Loucy (cell line): ENCODE data around the gene PUS3.

ENCODE experiments used
- H2AFZ ChIP-seq: fragments of 200-600 bp; sonication (generic); 2 replicates; pipeline ENCODE4 v1.6.0; 2016; ENCODE audit warnings: antibody characterized with exemption, mild to moderate bottlenecking, low read length, moderate library complexity
- H3F3A ChIP-seq: fragments of 200-600 bp; 2 replicates; pipeline ENCODE4 v1.6.0; 2016; ENCODE audit warnings: antibody characterized with exemption, low read depth, mild to moderate bottlenecking
- H3K27me3 ChIP-seq: fragments of 200-600 bp; sonication (generic); 2 replicates; pipeline ENCODE4 v1.6.1; 2014; ENCODE audit warnings: low read length, mild to moderate bottlenecking; ENCODE audit not compliant: insufficient read depth, poor library complexity, severe bottlenecking
- H3K36me3 ChIP-seq: fragments of 200-600 bp; sonication (generic); 2 replicates; pipeline ENCODE4 v1.6.1; 2016; ENCODE audit warnings: low read length; ENCODE audit not compliant: insufficient read depth
- H3K4me1 ChIP-seq: fragments of 200-600 bp; sonication (generic); 2 replicates; pipeline ENCODE4 v1.5.1; 2014; ENCODE audit warnings: low read length, mild to moderate bottlenecking; ENCODE audit not compliant: insufficient read depth, poor library complexity, severe bottlenecking
- H3K4me2 ChIP-seq: fragments of 200-600 bp; sonication (generic); 2 replicates; pipeline ENCODE4 v1.6.0; 2014; ENCODE audit warnings: antibody characterized with exemption, low read length, low read depth, mild to moderate bottlenecking; ENCODE audit not compliant: poor library complexity, severe bottlenecking
- H3K4me3 ChIP-seq: fragments of 200-600 bp; sonication (generic); 2 replicates; pipeline ENCODE4 v1.5.1; 2014; ENCODE audit warnings: low read length, mild to moderate bottlenecking, mixed read lengths; ENCODE audit not compliant: poor library complexity, severe bottlenecking
- H3K79me2 ChIP-seq: fragments of 200-600 bp; sonication (generic); 2 replicates; pipeline ENCODE4 v1.6.1; 2014; ENCODE audit warnings: low read length; ENCODE audit not compliant: insufficient read depth
- H3K9ac ChIP-seq: fragments of 200-600 bp; sonication (generic); 2 replicates; pipeline ENCODE4 v1.6.0; 2014; ENCODE audit warnings: mild to moderate bottlenecking, low read depth, low read length, moderate library complexity; ENCODE audit not compliant: poor library complexity, severe bottlenecking
- H3K9me2 ChIP-seq: fragments of 200-600 bp; sonication (generic); replicated peaks from 2 replicates; pipeline ENCODE4 v1.6.1; 2016; ENCODE audit warnings: low read depth, low read length, mixed read lengths
- H3K9me3 ChIP-seq: fragments of 200-600 bp; sonication (generic); 2 replicates; pipeline ENCODE4 v1.6.1; 2014; ENCODE audit warnings: mild to moderate bottlenecking, antibody characterized with exemption, low read length, low read depth; ENCODE audit not compliant: insufficient read depth
- H4K20me1 ChIP-seq: fragments of 200-600 bp; sonication (generic); 2 replicates; pipeline ENCODE4 v1.6.0; 2014; ENCODE audit warnings: antibody characterized with exemption, low read length, mild to moderate bottlenecking; ENCODE audit not compliant: insufficient read depth, poor library complexity, severe bottlenecking
- CTCF ChIP-seq: fragments of 200-600 bp; sonication (generic); conservative IDR thresholded peaks from 2 replicates; pipeline ENCODE4 v1.5.1; 2014; ENCODE audit warnings: mild to moderate bottlenecking, antibody characterized with exemption, low read length
- EZH2phosphoT487 ChIP-seq: fragments of 200-600 bp; IDR thresholded peaks from 2 replicates; pipeline ENCODE4 v1.6.1; 2018; ENCODE audit warnings: antibody characterized with exemption, mild to moderate bottlenecking, moderate library complexity, borderline replicate concordance

Gene PUS3

GRCh38 chr11:125890447-125891100, 12.4 kb downstream of the PUS3 start:
- H3K4me2 ChIP-seq = peak overlapping the region; percentile 75

GRCh38 chr11:125887373-125888324, 15.4 kb downstream of the PUS3 start, which contains the start of gene HYLS1:
HYLS1 (plus strand) TSS chr11:125887668; CDS start chr11:125899369, 11,701 bp downstream.
- no peaks in the 10 kb centered on the region for H3F3A ChIP-seq
- peaks cover 39% of the 10 kb centered on the region for H3K4me1 ChIP-seq
- H3K4me3 ChIP-seq = peak within 1 kb of the TSS; percentile 85
- peaks cover under 1% of the 10 kb centered on the region; the same call in 1 of the 2 replicates for H3K36me3 ChIP-seq
- no peaks in the 10 kb centered on the region for H3K9me2 ChIP-seq
- TF ChIP-seq CTCF (peak; percentile 35), EZH2phosphoT487 (no peak)
- peak within 1 kb of the TSS; percentile 82 for H2AFZ ChIP-seq
- peaks cover 55% of the 10 kb centered on the region for H3K79me2 ChIP-seq
- peaks cover 10% of the 10 kb centered on the region for H4K20me1 ChIP-seq
- H3K27me3 ChIP-seq = no peaks in the 10 kb centered on the region
- H3K9ac ChIP-seq = peak within 1 kb of the TSS; percentile 85
- no peaks in the 10 kb centered on the region for H3K9me3 ChIP-seq
- H3K4me2 ChIP-seq = peak within 1 kb of the TSS; percentile 75

More at GRCh38 chr11:125890447-125891100, 12.4 kb downstream of the PUS3 start:
- no peaks in the 10 kb centered on the region for H3K9me3 ChIP-seq
- H3K9me2 ChIP-seq = no peaks in the 10 kb centered on the region
- peaks cover 18% of the 10 kb centered on the region for H4K20me1 ChIP-seq
- H3K27me3 ChIP-seq = no peaks in the 10 kb centered on the region
- H3F3A ChIP-seq = no peaks in the 10 kb centered on the region
- H3K9ac ChIP-seq = peak overlapping the region; percentile 9
- peaks cover 72% of the 10 kb centered on the region for H3K79me2 ChIP-seq
- peaks cover 19% of the 10 kb centered on the region for H3K36me3 ChIP-seq
- peaks cover 39% of the 10 kb centered on the region for H3K4me1 ChIP-seq
- TF ChIP-seq EZH2phosphoT487 (no peak), CTCF (no peak)
- H3K4me3 ChIP-seq = peak overlapping the region; percentile 55
- no peak overlapping the region for H2AFZ ChIP-seq

- TF ChIP-seq EZH2phosphoT487 = no peak
- no peak for TF ChIP-seq CTCF
- Histone ChIP-seq H4K20me1 (peaks cover 10% of the 10 kb centered on the region), H3F3A (no peaks in the 10 kb centered on the region), H3K9ac (peak overlapping the region; percentile 85), H3K79me2 (peaks cover 49% of the 10 kb centered on the region), H3K4me1 (peaks cover 35% of the 10 kb centered on the region), H3K4me2 (peak overlapping the region; percentile 75), H3K4me3 (peak overlapping the region; percentile 85), H3K9me3 (no peaks in the 10 kb centered on the region), H2AFZ (peak overlapping the region; percentile 36), H3K9me2 (no peaks in the 10 kb centered on the region), H3K36me3 (no peaks in the 10 kb centered on the region), H3K27me3 (no peaks in the 10 kb centered on the region)
Measured at GRCh38 chr11:125886997-125887372, 16.0 kb downstream of the PUS3 start.
